ENCODE results near the gene KLF12.

KLF12 gene

GRCh38 chr13:74101436-74101835 is 32.8 kb downstream of the KLF12 start:
- DNase-seq, result no peak

- DNase-seq, result no peak
Measured at GRCh38 chr13:74098077-74098476, 36.1 kb downstream of the KLF12 start.

GRCh38 chr13:74097116-74097515 is 37.1 kb downstream of the KLF12 start:
- no peak for DNase-seq

- DNase-seq, result no peak
Measured at GRCh38 chr13:74093691-74094090, 40.5 kb downstream of the KLF12 start.

- no peak for DNase-seq
Measured at GRCh38 chr13:74092711-74093110, 41.5 kb downstream of the KLF12 start.

DNA sequence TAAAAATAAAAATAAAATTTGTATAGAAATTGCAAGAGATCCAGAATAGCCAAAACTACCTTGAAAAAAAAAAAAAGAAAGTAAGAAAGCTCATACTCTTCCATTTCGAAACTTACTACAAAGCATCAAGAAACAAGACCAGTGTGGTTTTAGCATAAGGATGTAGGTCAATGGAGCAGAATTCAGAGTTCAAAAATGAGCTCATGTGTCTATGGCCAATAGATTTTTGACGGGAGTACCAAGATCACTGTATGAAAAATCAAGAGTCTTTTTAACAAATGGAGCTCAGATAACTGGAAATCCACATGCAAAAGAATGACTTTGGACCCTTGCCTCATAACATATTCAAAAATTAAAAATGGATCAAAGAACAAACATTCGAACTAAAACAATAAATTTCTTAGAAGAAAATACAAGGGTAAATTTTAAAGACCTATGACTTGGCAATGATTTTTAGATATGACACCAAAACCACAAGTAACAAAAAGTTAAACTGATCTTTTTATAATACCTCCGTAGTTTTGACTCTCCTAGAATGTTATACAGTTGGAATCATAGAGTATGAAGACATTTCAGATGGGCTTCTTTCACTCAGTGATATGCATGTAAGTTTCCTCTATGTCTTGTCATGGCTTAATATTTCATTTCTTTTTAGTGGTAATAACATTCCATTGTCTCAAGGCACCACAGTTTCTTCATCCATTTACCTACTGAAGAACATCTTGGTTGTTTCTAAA is 43.2 kb downstream of the KLF12 start:
- DNase-seq, result no peak

- no peak for DNase-seq
Measured at GRCh38 chr13:74090397-74090796, 43.8 kb downstream of the KLF12 start.

- DNase-seq, result no peak
Measured at GRCh38 chr13:74087357-74087756, 46.8 kb downstream of the KLF12 start.
